Mesothelial cell of epicardium (in vitro differentiated cells): Measurements from ENCODE around the gene PDE6B. TPM values are rescaled to one million over a fixed set of nuclear protein-coding genes. Genes with fewer than 3 reads are reported as not detected.

ENCODE experiments used
- DNase-seq, 2 experiments: peaks; one replicate each; pipeline ENCODE4 v3.0.0; 2021; ENCODE audit warnings: low spot score in 2 of 2; ENCODE audit not compliant: unreplicated experiment in 2 of 2
- H3K27ac Mint-ChIP-seq: 2 replicates; pipeline ENCODE4 v1.8.0; 2021; ENCODE audit warnings: mixed read lengths
- H3K27me3 Mint-ChIP-seq: 2 replicates; pipeline ENCODE4 v1.8.0; 2021; ENCODE audit warnings: low read depth, mixed read lengths
- H3K36me3 Mint-ChIP-seq: 2 replicates; pipeline ENCODE4 v1.8.0; 2021; ENCODE audit warnings: mixed read lengths
- H3K4me1 Mint-ChIP-seq: 2 replicates; pipeline ENCODE4 v1.8.0; 2021; ENCODE audit warnings: mixed read lengths
- H3K4me3 Mint-ChIP-seq: 2 replicates; pipeline ENCODE4 v1.8.0; 2021; ENCODE audit warnings: mild to moderate bottlenecking, moderate library complexity, mixed read lengths
- H3K9me3 Mint-ChIP-seq: 2 replicates; pipeline ENCODE4 v1.8.0; 2021; ENCODE audit warnings: mixed read lengths
- total RNA-seq: library from RNA; stranded (reverse); gene quantifications from 3 replicates; pipeline ENCODE4 v1.2.1, GENCODE V29; 2021
- TF ChIP-seq, protein P1 (sequence below): fragments of 200-600 bp; sonication (generic); IDR thresholded peaks from one replicate; pipeline ENCODE4 v1.5.0; 2021; ENCODE audit warnings: antibody characterized with exemption; ENCODE audit not compliant: unreplicated experiment

PDE6B gene
- total RNA-seq, 1 donor from 2014 or later, result 11.6 TPM

DNA sequence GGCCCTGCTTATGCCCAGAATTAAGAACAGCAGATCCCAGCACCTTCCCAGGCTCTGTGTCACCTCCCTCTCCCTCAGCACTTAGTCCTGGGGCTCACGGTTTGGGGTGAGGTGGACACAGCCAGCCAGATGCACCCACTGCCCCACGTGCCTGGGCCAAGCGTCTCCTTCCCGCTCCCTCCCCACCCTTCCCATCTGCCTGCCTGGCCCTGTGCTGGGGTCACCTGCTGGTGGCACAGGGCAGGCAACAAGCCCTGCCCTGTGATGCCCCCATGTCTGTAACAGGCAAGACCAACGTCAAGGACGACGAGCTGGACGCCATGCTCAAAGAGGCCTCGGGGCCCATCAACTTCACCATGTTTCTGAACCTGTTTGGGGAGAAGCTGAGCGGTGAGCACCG, 54.3 kb downstream of the PDE6B start:
- peaks cover 12% of the 10 kb centered on the region for H3K4me1 Mint-ChIP-seq
- TF ChIP-seq, protein P1, sequence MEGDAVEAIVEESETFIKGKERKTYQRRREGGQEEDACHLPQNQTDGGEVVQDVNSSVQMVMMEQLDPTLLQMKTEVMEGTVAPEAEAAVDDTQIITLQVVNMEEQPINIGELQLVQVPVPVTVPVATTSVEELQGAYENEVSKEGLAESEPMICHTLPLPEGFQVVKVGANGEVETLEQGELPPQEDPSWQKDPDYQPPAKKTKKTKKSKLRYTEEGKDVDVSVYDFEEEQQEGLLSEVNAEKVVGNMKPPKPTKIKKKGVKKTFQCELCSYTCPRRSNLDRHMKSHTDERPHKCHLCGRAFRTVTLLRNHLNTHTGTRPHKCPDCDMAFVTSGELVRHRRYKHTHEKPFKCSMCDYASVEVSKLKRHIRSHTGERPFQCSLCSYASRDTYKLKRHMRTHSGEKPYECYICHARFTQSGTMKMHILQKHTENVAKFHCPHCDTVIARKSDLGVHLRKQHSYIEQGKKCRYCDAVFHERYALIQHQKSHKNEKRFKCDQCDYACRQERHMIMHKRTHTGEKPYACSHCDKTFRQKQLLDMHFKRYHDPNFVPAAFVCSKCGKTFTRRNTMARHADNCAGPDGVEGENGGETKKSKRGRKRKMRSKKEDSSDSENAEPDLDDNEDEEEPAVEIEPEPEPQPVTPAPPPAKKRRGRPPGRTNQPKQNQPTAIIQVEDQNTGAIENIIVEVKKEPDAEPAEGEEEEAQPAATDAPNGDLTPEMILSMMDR, result no peak
- no peaks in the 10 kb centered on the region for H3K9me3 Mint-ChIP-seq
- no peak for DNase-seq
- no peaks in the 10 kb centered on the region for H3K27me3 Mint-ChIP-seq
- no peak overlapping the region for H3K27ac Mint-ChIP-seq
- no peaks in the 10 kb centered on the region for H3K36me3 Mint-ChIP-seq
- H3K4me3 Mint-ChIP-seq, result peak overlapping the region; percentile 38

DNA sequence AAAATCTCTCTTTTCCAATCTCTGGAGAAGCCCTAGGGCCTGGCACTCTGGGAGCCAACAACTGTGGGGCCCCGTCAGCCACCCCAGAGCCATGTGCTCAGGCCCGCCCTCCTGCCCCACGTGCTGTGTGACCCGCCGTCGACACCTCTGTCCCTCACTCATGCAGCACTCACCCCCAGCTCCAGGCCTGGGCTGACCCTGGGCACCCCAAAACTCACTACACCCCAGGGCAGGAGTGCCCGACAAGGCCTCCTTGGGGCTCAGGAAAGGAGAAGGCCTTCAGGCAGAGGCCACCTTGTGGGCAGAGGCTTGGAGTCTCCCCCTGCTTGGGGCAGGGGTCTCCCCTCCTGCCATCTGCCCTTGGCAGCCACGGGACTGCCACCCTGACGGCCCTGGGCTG, 54.7 kb downstream of the PDE6B start:
- Mint-ChIP-seq H3K4me1 (peaks cover 12% of the 10 kb centered on the region), H3K36me3 (no peaks in the 10 kb centered on the region), H3K27me3 (no peaks in the 10 kb centered on the region), H3K27ac (no peak overlapping the region), H3K4me3 (peak overlapping the region; percentile 37), H3K9me3 (no peaks in the 10 kb centered on the region)
- DNase-seq, result no peak
- TF ChIP-seq, protein P1, result no peak

DNA sequence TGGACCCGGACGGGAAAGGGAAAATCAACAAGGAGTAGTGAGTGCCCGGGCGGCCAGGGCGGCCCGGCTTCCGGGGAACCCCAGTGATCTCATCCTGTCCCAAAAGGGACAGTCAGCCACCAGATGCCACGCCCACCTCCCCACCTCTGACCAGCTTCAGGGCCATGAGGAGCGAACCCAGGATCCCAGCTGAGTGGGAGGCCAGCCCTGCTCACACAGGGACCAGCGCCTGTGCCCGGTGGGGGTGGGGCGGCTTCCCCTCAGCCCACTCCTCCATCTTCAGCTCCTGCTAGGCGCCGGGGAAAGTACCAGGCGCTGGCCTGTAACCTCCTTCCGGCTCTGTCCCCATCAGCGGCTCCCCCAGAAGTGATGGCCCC, 55.2 kb downstream of the PDE6B start:
- DNase-seq, result peak in 1 of 2 experiments; percentile 17
- no peak overlapping the region for H3K27ac Mint-ChIP-seq
- H3K36me3 Mint-ChIP-seq, result no peaks in the 10 kb centered on the region
- H3K27me3 Mint-ChIP-seq, result no peaks in the 10 kb centered on the region
- peak overlapping the region; percentile 58 for H3K4me3 Mint-ChIP-seq
- H3K9me3 Mint-ChIP-seq, result no peaks in the 10 kb centered on the region
- TF ChIP-seq, protein P1, result no peak
- peaks cover 8% of the 10 kb centered on the region for H3K4me1 Mint-ChIP-seq

DNA sequence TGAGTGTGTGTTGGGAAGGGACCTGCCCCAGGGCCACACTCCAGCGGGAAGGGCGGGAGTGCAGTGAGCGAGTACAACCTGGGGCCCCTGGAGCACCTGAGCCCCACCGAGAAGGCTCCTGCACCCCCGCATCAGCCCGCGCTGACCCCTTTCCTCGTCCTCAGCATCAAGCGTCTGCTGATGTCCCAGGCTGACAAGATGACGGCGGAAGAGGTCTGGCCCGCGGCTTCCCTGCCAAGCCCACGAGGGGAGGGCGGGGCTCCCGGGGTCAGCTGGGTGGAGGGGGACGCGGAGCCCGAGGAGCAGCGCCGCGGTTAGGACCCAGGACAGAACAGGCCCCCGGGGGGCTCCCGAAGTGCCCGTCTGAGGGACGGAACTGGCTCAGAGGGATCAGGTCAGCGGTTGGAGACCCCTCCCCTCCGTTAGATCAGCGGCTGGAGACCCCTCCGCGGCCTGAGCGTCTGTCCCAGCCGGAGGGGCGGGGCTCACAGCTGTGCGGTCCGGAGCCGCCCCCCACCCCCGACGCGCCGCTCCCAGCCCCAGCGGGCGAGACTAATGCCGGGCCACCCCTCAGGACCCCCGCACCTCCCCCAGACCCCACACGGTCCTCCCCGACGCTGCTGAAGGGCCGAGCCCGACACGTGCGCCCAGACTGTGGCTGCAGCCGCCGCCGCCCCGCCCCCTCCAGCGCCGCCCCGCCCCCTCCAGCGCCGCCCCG, 55.7 kb downstream of the PDE6B start:
- peak in 1 of 2 experiments; percentile 21 for DNase-seq
- TF ChIP-seq, protein P1, result no peak
- peak overlapping the region; percentile 58 for H3K4me3 Mint-ChIP-seq
- H3K27me3 Mint-ChIP-seq, result no peaks in the 10 kb centered on the region
- no peaks in the 10 kb centered on the region for H3K36me3 Mint-ChIP-seq
- H3K9me3 Mint-ChIP-seq, result no peaks in the 10 kb centered on the region
- peaks cover 4% of the 10 kb centered on the region for H3K4me1 Mint-ChIP-seq
- H3K27ac Mint-ChIP-seq, result no peak overlapping the region

DNA sequence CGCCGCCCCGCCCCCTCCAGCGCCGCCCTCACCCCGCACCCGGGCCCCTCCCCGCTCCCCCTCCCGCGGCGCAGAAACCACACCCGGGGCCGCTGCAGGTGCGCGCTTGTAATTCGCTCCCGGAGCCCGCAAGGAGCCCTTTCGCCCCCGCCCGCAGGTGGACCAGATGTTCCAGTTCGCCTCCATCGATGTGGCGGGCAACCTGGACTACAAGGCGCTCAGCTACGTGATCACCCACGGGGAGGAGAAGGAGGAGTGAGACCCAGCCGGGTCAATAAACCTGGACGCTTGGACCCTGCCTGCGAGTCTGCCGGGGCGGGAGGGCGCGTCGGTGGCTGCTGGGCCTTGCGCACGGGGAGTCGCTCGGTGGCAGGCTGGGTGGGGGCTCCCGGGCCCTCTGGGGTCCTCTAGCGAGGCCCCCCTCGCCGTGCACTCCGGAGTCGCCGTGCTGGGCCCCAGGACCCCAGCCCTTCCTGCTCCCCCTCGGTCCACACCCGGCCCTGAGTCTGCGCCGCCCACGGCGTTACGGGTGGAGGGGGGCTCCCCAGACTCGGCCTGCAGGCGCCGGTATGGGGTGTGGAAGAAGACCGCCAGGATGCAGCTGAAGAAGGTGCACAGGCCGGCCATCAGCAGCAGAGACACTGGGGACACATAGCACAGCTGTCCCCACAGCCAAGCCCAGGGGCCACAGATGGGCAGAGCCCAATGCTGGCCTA, 56.5 kb downstream of the PDE6B start:
- DNase-seq, result peak in 1 of 2 experiments; percentile 38
- TF ChIP-seq, protein P1, result no peak
- no peaks in the 10 kb centered on the region for H3K27me3 Mint-ChIP-seq
- H3K4me1 Mint-ChIP-seq, result peaks cover 2% of the 10 kb centered on the region
- no peaks in the 10 kb centered on the region for H3K9me3 Mint-ChIP-seq
- H3K27ac Mint-ChIP-seq, result no peak overlapping the region
- H3K36me3 Mint-ChIP-seq, result no peaks in the 10 kb centered on the region
- peak overlapping the region; percentile 34 for H3K4me3 Mint-ChIP-seq
